MCF 10A (cell line): ENCODE results near the gene DUOXA1. TPM values are rescaled to one million over a fixed set of nuclear protein-coding genes. Genes with fewer than 3 reads are reported as not detected.

Experiments
- BruUV-seq: library from RNA; stranded (reverse); fragments of 400-500 nt; replicated peaks from 2 replicates; lab custom pipeline; 2021; lab: Mats Ljungman, UMichigan
- CTCF ChIA-PET: fragments of 300-600 bp; sonication (Branson Sonifier 250); formaldehyde crosslinking; extraction: SDS; loops from one replicate; lab custom pipeline; 2021; ENCODE audit warnings: antibody characterized with exemption, inconsistent platforms; lab: Yijun Ruan, JAX
- POLR2A ChIA-PET: fragments of 300-600, 350-650 bp; sonication (Branson Sonifier 250); formaldehyde crosslinking; extraction: SDS; loops from one replicate; lab custom pipeline; 2020; ENCODE audit warnings: antibody characterized with exemption, inconsistent platforms; lab: Yijun Ruan, JAX
- DNase-seq: peaks from one replicate; pipeline ENCODE4 v3.0.0-alpha.2; 2018; ENCODE audit not compliant: unreplicated experiment
- H3K27ac Mint-ChIP-seq: one replicate; pipeline ENCODE4 v1.8.0; 2022; ENCODE audit warnings: mild to moderate bottlenecking, low read depth, mixed read lengths; ENCODE audit not compliant: unreplicated experiment
- H3K27me3 Mint-ChIP-seq: one replicate; pipeline ENCODE4 v1.8.0; 2022; ENCODE audit warnings: mixed read lengths; ENCODE audit not compliant: insufficient read depth, unreplicated experiment
- H3K36me3 Mint-ChIP-seq: one replicate; pipeline ENCODE4 v1.8.0; 2022; ENCODE audit warnings: mild to moderate bottlenecking, moderate library complexity, mixed read lengths; ENCODE audit not compliant: insufficient read depth, unreplicated experiment
- H3K4me1 Mint-ChIP-seq: one replicate; pipeline ENCODE4 v1.8.0; 2022; ENCODE audit warnings: mixed read lengths; ENCODE audit not compliant: insufficient read depth, unreplicated experiment
- H3K4me3 Mint-ChIP-seq: one replicate; pipeline ENCODE4 v1.8.0; 2022; ENCODE audit warnings: mild to moderate bottlenecking, moderate library complexity, mixed read lengths; ENCODE audit not compliant: unreplicated experiment
- H3K9me3 Mint-ChIP-seq: one replicate; pipeline ENCODE4 v1.8.0; 2022; ENCODE audit warnings: mixed read lengths; ENCODE audit not compliant: unreplicated experiment
- CTCF ChIP-seq: fragments of 200-600 bp; IDR thresholded peaks from one replicate; pipeline ENCODE4 v1.8.0; 2022; ENCODE audit warnings: antibody characterized with exemption, mild to moderate bottlenecking; ENCODE audit not compliant: unreplicated experiment
- intact Hi-C: fragments of 100-400 bp; cut with micrococcal nuclease; formaldehyde crosslinking; loops from 2 replicates; pipeline ENCODE4 v1.14.1; 2022
- total RNA-seq: library from RNA; stranded (reverse); gene quantifications from 2 replicates; pipeline ENCODE4 v1.2.3, GENCODE V29; 2022

Gene DUOXA1
- total RNA-seq, 1 experiment from 2014 or later = 1.3 TPM

GRCh38 chr15:45123397-45123796 lies 6.3 kb downstream of the DUOXA1 start:
- H3K4me3 Mint-ChIP-seq = no peak overlapping the region
- ChIA-PET POLR2A (interaction anchor here (1.1 kb wide), 1 partner anchor 156 kb away, joined by 3 read pairs; no protein-coding TSS in a partner anchor), CTCF (interaction anchor here (0.5 to 6.5 kb wide), 5 partner anchors 22 to 277 kb away, joined by 3 to 93 read pairs (median 7); no protein-coding TSS in a partner anchor)
- H3K4me1 Mint-ChIP-seq = peaks cover 7% of the 10 kb centered on the region
- no TSS peak for BruUV-seq
- H3K36me3 Mint-ChIP-seq = no peaks in the 10 kb centered on the region
- peaks cover 21% of the 10 kb centered on the region for H3K27me3 Mint-ChIP-seq
- no peaks in the 10 kb centered on the region for H3K9me3 Mint-ChIP-seq
- no peak overlapping the region for H3K27ac Mint-ChIP-seq
- intact Hi-C loops = no loop called here
- no peak for TF ChIP-seq CTCF
- no peak for DNase-seq

GRCh38 chr15:45122719-45123118 lies 7.0 kb downstream of the DUOXA1 start:
- peaks cover 7% of the 10 kb centered on the region for H3K4me1 Mint-ChIP-seq
- H3K27ac Mint-ChIP-seq = no peak overlapping the region
- no peak for DNase-seq
- intact Hi-C loops = no loop called here
- H3K27me3 Mint-ChIP-seq = peaks cover 21% of the 10 kb centered on the region
- CTCF ChIA-PET = interaction anchor here (2.4 to 6.5 kb wide), 3 partner anchors 23 to 82 kb away, joined by 7 to 93 read pairs (median 13); no protein-coding TSS in a partner anchor
- no peak overlapping the region for H3K4me3 Mint-ChIP-seq
- no TSS peak for BruUV-seq
- no peaks in the 10 kb centered on the region for H3K9me3 Mint-ChIP-seq
- POLR2A ChIA-PET = no interaction called here
- no peaks in the 10 kb centered on the region for H3K36me3 Mint-ChIP-seq
- TF ChIP-seq CTCF = no peak

- Mint-ChIP-seq H3K27me3 (peaks cover 21% of the 10 kb centered on the region), H3K4me1 (peaks cover 7% of the 10 kb centered on the region)
Measured at GRCh38 chr15:45121706-45122417, 7.8 kb downstream of the DUOXA1 start.

More at GRCh38 chr15:45121706-45122417, 7.8 kb downstream of the DUOXA1 start:
- no peak overlapping the region for H3K27ac Mint-ChIP-seq
- H3K4me3 Mint-ChIP-seq = no peak overlapping the region
- BruUV-seq = no TSS peak
- intact Hi-C loops = no loop called here
- ChIA-PET CTCF (interaction anchor here (0.6 to 4.2 kb wide), 9 partner anchors 8 to 277 kb away, joined by 3 to 43 read pairs (median 6); partner anchors contain the start of genes DUOX1 and DUOXA1), POLR2A (no interaction called here)
- no peaks in the 10 kb centered on the region for H3K36me3 Mint-ChIP-seq
- peak; percentile 72 for DNase-seq
- no peak for TF ChIP-seq CTCF
- no peaks in the 10 kb centered on the region for H3K9me3 Mint-ChIP-seq
